GM19372 (cell line): ENCODE data around the gene COX6B2.

Source experiments
- ATAC-seq: cut with Tn5 transposase; IDR thresholded peaks from one replicate; pipeline ENCODE4 v1.9.1; 2021; ENCODE audit warnings: mild to moderate bottlenecking, low read depth, moderate library complexity; ENCODE audit not compliant: unreplicated experiment

Gene COX6B2

GRCh38 chr19:55362990-55363716 lies 8.6 kb upstream of the COX6B2 start, which contains the start of gene GARIN5B:
Gene GARIN5B, minus strand, starts transcription at chr19:55363260. Its CDS starts 194 bp downstream, at chr19:55363066.
- ATAC-seq: no peak

GRCh38 chr19:55362174-55362989 lies 7.9 kb upstream of the COX6B2 start:
- ATAC-seq: no peak

- no peak for ATAC-seq
Measured at GRCh38 chr19:55360902-55361301, 6.4 kb upstream of the COX6B2 start.

- no peak for ATAC-seq
Measured at GRCh38 chr19:55358943-55359908, 4.7 kb upstream of the COX6B2 start.

GRCh38 chr19:55358493-55358892 lies 4.0 kb upstream of the COX6B2 start:
- no peak for ATAC-seq

GRCh38 chr19:55355213-55355821 lies 798 bp upstream of the COX6B2 start:
- no peak for ATAC-seq

GRCh38 chr19:55353803-55354697 lies 469 bp downstream of the COX6B2 start:
- no peak for ATAC-seq

GRCh38 chr19:55353356-55353802 lies 1.1 kb downstream of the COX6B2 start:
- ATAC-seq: no peak

GRCh38 chr19:55352549-55353145 lies 1.9 kb downstream of the COX6B2 start:
- ATAC-seq: no peak

- ATAC-seq: no peak
Measured at GRCh38 chr19:55352040-55352439, 2.5 kb downstream of the COX6B2 start.

- ATAC-seq: no peak
Measured at GRCh38 chr19:55350620-55351315, 3.8 kb downstream of the COX6B2 start.

- ATAC-seq: no peak
Measured at GRCh38 chr19:55348317-55349034, 6.0 kb downstream of the COX6B2 start.

GRCh38 chr19:55347442-55348009 lies 7.0 kb downstream of the COX6B2 start:
- no peak for ATAC-seq

GRCh38 chr19:55346725-55347441 lies 7.6 kb downstream of the COX6B2 start:
- no peak for ATAC-seq

GRCh38 chr19:55345818-55346724 lies 8.4 kb downstream of the COX6B2 start:
- no peak for ATAC-seq
